ENCODE results near the gene HOXB9.
A peak's percentile ranks its signal among the peaks of the same experiment; 100 is the strongest.

HOXB9 gene

GRCh38 chr17:48623583-48623982, 2.6 kb downstream of the HOXB9 start:
- DNase-seq, result no peak

GRCh38 chr17:48622857-48623256, 3.3 kb downstream of the HOXB9 start:
- DNase-seq, result no peak

GRCh38 chr17:48621410-48622392, 4.5 kb downstream of the HOXB9 start:
- no peak for DNase-seq

GRCh38 chr17:48620461-48621139, 5.6 kb downstream of the HOXB9 start:
- no peak for DNase-seq

- DNase-seq, result no peak
Measured at GRCh38 chr17:48619826-48620449, 6.2 kb downstream of the HOXB9 start.

- DNase-seq, result peak; percentile 66
Measured at GRCh38 chr17:48618256-48618896, 7.8 kb downstream of the HOXB9 start.

GRCh38 chr17:48617471-48618255, 8.5 kb downstream of the HOXB9 start:
- no peak for DNase-seq

GRCh38 chr17:48616717-48617470, 9.3 kb downstream of the HOXB9 start:
- no peak for DNase-seq

- no peak for DNase-seq
Measured at GRCh38 chr17:48615963-48616716, 10.0 kb downstream of the HOXB9 start.

- DNase-seq, result no peak
Measured at GRCh38 chr17:48615047-48615962, 10.9 kb downstream of the HOXB9 start, which contains the start of gene HOXB8. TSS of gene HOXB8 (minus strand) at chr17:48615292. CDS start at chr17:48614704, 588 bp downstream.

GRCh38 chr17:48613862-48614694, 12.1 kb downstream of the HOXB9 start:
- DNase-seq, result no peak

- peak; percentile 8 for DNase-seq
Measured at GRCh38 chr17:48612854-48613691, 13.1 kb downstream of the HOXB9 start.

- no peak for DNase-seq
Measured at GRCh38 chr17:48612456-48612853, 13.7 kb downstream of the HOXB9 start.

GRCh38 chr17:48611681-48612455, 14.3 kb downstream of the HOXB9 start:
- DNase-seq, result peak; percentile 63

GRCh38 chr17:48611213-48611612, 14.9 kb downstream of the HOXB9 start:
- no peak for DNase-seq
